ENCODE measurements around the gene IL24.

Gene IL24

GRCh38 chr1:206882555-206882954 lies 14.7 kb upstream of the IL24 start:
- DNase-seq = no peak

- no peak for DNase-seq
Measured at GRCh38 chr1:206883160-206883559, 14.1 kb upstream of the IL24 start.

- DNase-seq = no peak
Measured at GRCh38 chr1:206883876-206884275, 13.4 kb upstream of the IL24 start.

GRCh38 chr1:206885341-206886060 lies 11.7 kb upstream of the IL24 start:
- DNase-seq = no peak

- no peak for DNase-seq
Measured at GRCh38 chr1:206886831-206887230, 10.4 kb upstream of the IL24 start.

- no peak for DNase-seq
Measured at GRCh38 chr1:206887701-206888100, 9.5 kb upstream of the IL24 start.

GRCh38 chr1:206890125-206891060 lies 6.8 kb upstream of the IL24 start:
- no peak for DNase-seq

GRCh38 chr1:206891412-206891811 lies 5.8 kb upstream of the IL24 start:
- DNase-seq = no peak

- no peak for DNase-seq
Measured at GRCh38 chr1:206892351-206892984, 4.8 kb upstream of the IL24 start.

- DNase-seq = no peak
Measured at GRCh38 chr1:206893380-206893779, 3.9 kb upstream of the IL24 start.

GRCh38 chr1:206895325-206895724 lies 1.9 kb upstream of the IL24 start:
- no peak for DNase-seq

- no peak for DNase-seq
Measured at GRCh38 chr1:206895837-206896242, 1.4 kb upstream of the IL24 start.

GRCh38 chr1:206896261-206896660 lies 982 bp upstream of the IL24 start:
- DNase-seq = no peak

- no peak for DNase-seq
Measured at GRCh38 chr1:206898089-206898914, 1.1 kb downstream of the IL24 start.

- DNase-seq = no peak
Measured at GRCh38 chr1:206898915-206899431, 1.7 kb downstream of the IL24 start.

- no peak for DNase-seq
Measured at GRCh38 chr1:206899717-206900116, 2.5 kb downstream of the IL24 start.

GRCh38 chr1:206900149-206900548 lies 2.9 kb downstream of the IL24 start:
- DNase-seq = no peak

GRCh38 chr1:206901944-206902343 lies 4.7 kb downstream of the IL24 start:
- no peak for DNase-seq

GRCh38 chr1:206902702-206903101 lies 5.5 kb downstream of the IL24 start:
- DNase-seq = no peak

GRCh38 chr1:206903687-206904086 lies 6.4 kb downstream of the IL24 start:
- no peak for DNase-seq

- no peak for DNase-seq
Measured at GRCh38 chr1:206904423-206905142, 7.3 kb downstream of the IL24 start.

All from GF-D8 (cell line).